KOPT-K1 (cell line): Measurements from ENCODE around the gene COL5A1.

ENCODE experiments used
- H3K27ac ChIP-seq: fragments of 200-600 bp; sonication (generic); 2 replicates; pipeline ENCODE4 v1.5.1; 2016; ENCODE audit warnings: antibody characterized with exemption, mild to moderate bottlenecking, low read depth, low read length; ENCODE audit not compliant: poor library complexity, severe bottlenecking
- H3K36me3 ChIP-seq: fragments of 200-600 bp; sonication (generic); 2 replicates; pipeline ENCODE4 v1.5.1; 2017; ENCODE audit warnings: antibody characterized with exemption, mild to moderate bottlenecking, low read length, moderate library complexity; ENCODE audit not compliant: insufficient read depth
- H3K9me3 ChIP-seq: fragments of 200-600 bp; sonication (generic); 2 replicates; pipeline ENCODE4 v1.5.1; 2017; ENCODE audit warnings: antibody characterized with exemption, low read length, mild to moderate bottlenecking; ENCODE audit not compliant: insufficient read depth, poor library complexity, severe bottlenecking

The COL5A1 gene

GRCh38 chr9:134650431-134651190 lies 9.0 kb downstream of the COL5A1 start:
- no peak overlapping the region for H3K27ac ChIP-seq
- H3K36me3 ChIP-seq: no peaks in the 10 kb centered on the region
- no peaks in the 10 kb centered on the region for H3K9me3 ChIP-seq

GRCh38 chr9:134651226-134651905 lies 9.8 kb downstream of the COL5A1 start:
- Histone ChIP-seq H3K36me3 (no peaks in the 10 kb centered on the region), H3K9me3 (no peaks in the 10 kb centered on the region)

GRCh38 chr9:134652291-134653225 lies 11.0 kb downstream of the COL5A1 start:
- no peaks in the 10 kb centered on the region for H3K9me3 ChIP-seq
- no peaks in the 10 kb centered on the region for H3K36me3 ChIP-seq
- no peak overlapping the region for H3K27ac ChIP-seq

More at GRCh38 chr9:134651226-134651905, 9.8 kb downstream of the COL5A1 start:
- no peak overlapping the region for H3K27ac ChIP-seq

DNA sequence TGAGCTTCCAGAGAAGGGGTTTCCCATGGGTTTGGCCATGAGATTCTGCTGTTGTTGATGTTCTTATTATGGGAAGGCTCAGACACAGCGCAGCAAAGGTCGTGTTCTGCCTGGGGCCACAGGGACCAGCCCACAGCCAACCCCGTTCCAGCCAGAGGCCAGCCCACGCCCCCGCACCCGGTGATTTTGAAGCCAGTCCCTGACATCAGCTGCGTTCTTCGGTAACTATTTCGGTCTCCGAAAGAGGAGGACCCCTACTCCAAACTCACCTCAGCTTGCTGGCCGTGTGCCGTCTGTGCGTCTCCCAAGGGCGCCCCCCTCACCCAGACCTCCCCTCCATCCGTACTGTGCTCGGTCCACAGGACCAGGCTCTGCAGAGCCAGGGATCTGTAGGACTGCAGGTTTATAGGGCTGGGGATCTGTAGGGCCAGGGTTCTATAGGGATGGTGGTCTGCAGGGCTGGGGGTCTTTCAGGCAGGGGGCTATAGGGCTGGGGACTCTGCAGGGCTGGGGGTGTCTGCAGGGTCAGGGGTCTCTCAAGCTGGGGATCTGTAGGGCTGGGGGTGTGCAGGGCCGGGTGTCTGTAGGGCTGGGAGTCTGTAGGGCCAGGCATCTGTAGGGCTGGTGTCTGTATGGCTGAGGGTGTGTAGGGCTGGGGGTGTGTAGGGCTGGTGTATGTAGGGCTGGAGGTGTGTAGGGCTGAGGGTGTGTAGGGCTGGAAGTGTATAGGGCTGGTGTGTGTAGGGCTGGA lies 11.8 kb downstream of the COL5A1 start:
- no peak overlapping the region for H3K27ac ChIP-seq
- no peaks in the 10 kb centered on the region for H3K36me3 ChIP-seq
- H3K9me3 ChIP-seq: no peaks in the 10 kb centered on the region

GRCh38 chr9:134655101-134655500 lies 13.5 kb downstream of the COL5A1 start:
- no peaks in the 10 kb centered on the region for H3K36me3 ChIP-seq
- H3K27ac ChIP-seq: no peak overlapping the region
- H3K9me3 ChIP-seq: peaks cover 1% of the 10 kb centered on the region

DNA sequence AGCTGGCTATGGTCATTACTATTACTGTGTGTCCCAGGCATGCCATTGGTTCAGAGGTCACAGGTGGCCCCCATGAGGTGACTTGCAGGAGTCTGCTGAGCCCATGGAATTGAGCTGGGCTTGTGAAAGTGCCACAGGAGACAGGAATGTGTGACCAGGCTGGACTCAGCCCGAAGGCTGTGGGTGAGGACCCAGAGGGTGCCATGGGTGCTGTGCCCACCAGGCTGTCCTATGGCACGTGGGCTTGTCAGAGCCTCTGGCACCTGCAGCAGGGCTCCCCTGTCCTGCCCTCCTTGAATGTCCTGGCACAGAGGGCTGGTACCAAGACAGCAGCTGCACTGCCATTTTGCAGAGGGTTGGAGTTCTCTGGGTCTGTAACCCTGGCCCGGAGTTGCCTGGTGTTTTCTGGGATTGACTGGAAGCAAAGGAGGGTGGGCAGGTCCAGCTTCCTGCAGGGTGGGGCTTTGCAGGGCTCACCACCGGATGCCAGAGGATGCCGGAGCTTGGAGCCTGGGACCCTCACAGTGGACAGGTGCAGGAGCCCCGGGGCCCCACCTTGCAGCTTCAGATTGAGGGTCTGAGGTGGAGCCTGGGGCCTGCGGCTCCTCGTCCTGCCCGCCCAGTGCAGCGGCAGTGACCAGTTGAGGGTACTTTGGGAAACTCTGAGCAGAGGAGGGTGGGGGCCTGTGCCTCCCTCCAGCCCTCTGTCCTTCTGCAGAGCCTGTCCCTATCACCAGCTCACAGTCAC lies 14.2 kb downstream of the COL5A1 start:
- Histone ChIP-seq H3K36me3 (no peaks in the 10 kb centered on the region), H3K9me3 (peaks cover 8% of the 10 kb centered on the region), H3K27ac (no peak overlapping the region)

GRCh38 chr9:134656334-134657006 lies 14.9 kb downstream of the COL5A1 start:
- Histone ChIP-seq H3K9me3 (peaks cover 14% of the 10 kb centered on the region), H3K27ac (no peak overlapping the region), H3K36me3 (no peaks in the 10 kb centered on the region)

DNA sequence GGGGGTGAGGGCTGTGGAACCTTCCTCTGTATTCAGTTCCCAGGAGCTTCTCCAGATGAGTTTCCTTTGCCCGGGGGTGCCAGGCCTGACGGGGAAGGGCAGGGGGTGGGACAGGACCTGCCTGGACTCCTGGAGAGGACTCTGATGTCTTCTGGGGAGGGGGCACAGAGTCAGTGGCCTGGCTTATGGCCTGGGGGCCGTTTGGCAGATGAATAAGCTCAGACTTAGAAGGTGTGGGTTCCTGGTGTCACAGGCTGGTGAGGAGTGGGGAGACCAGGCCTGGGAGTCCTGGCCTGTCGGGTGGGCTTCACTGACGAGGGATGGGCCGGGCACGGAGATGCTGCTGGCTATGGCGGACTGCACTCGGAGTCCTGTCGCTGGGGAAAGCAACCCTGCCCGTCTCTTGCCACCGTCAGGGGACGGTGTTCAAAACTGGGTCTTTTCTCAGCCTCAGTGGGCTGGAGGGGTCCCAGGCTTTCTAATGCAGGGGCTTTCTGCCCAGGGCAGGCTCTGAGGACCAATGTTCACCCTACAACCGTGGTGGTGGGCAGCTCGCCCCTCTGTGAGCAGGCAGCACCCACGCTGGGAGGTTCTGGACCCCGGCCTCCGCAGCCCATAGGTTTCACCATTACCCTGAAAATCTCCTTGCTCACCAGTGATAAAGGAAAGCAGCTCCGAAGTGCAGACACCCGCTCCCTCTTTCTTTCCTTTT lies 16.2 kb downstream of the COL5A1 start:
- H3K36me3 ChIP-seq: no peaks in the 10 kb centered on the region
- no peak overlapping the region for H3K27ac ChIP-seq
- H3K9me3 ChIP-seq: peaks cover 14% of the 10 kb centered on the region

DNA sequence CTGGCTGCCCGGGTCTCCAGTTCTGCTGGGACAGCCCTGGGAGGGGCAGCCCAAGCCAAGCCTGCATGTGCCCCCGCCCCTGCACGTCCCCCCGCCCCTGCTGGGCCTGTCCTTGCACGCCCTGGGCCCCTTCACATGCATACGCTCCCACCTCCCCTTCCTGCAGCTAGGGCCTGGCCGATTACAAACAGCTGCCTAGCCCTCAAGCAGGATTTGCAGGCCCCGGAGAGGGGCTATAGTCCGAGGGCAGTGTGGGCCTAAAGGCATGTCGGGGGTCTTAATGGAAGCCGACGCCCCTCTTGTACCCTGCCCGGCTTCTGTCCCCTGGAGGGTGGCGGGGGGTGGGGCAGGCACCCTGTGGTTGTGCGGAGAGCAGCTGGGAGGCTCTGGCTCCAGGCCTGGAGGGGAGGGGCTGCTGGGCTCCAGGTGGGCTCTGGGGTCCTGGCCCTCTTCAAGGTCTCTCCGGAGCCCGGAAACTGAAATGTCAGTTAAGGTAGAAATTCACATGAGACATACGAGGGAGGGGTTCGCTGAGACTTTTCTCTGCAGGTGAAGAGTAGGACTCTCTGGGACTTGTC lies 16.9 kb downstream of the COL5A1 start:
- Histone ChIP-seq H3K27ac (no peak overlapping the region), H3K9me3 (peaks cover 14% of the 10 kb centered on the region), H3K36me3 (no peaks in the 10 kb centered on the region)

DNA sequence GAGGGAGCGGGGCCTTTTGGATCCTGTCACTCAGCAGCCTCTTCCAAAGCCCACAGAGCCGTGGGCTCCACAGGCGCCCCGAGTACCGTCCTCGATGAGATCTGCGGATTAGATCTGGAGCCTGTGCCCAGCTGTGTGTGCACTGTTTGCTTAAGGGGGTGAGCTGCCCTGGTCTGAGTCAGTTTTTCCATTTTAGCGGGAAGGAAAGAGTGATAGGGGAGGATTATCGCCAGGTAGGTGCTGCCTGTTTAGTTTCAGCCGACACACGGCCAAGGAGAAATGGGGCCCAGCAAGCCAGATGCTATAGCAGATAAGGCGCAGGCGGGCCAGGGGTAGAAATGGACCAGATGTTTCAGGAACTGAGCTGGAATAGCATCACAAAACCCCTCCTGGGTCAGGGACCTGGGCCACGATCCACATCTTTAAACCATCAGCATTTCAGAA lies 18.1 kb downstream of the COL5A1 start:
- H3K9me3 ChIP-seq: peaks cover 14% of the 10 kb centered on the region
- no peak overlapping the region for H3K27ac ChIP-seq
- H3K36me3 ChIP-seq: no peaks in the 10 kb centered on the region

GRCh38 chr9:134660407-134660806 lies 18.8 kb downstream of the COL5A1 start:
- Histone ChIP-seq H3K27ac (no peak overlapping the region), H3K36me3 (no peaks in the 10 kb centered on the region), H3K9me3 (peaks cover 14% of the 10 kb centered on the region)

- no peaks in the 10 kb centered on the region for H3K36me3 ChIP-seq
- peaks cover 14% of the 10 kb centered on the region for H3K9me3 ChIP-seq
- H3K27ac ChIP-seq: no peak overlapping the region
Measured at GRCh38 chr9:134661299-134661698, 19.7 kb downstream of the COL5A1 start.

DNA sequence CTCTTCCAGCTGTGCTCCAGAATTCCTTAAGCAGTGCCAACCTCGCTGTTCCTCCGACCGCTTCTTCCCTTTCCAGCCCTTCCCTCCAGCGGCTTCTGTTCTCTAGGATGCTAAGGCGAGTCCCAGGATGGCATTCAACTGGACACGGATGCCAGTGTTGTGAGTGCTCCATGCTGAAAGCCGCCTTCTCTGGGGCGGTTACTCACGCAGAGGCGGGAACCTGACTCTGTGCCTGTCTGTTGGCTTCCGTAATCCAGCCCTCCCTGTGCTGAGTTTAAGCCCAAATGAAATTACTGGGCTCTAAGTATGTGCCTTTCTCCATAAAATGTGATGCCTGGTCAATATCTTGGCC lies 20.2 kb downstream of the COL5A1 start:
- Histone ChIP-seq H3K9me3 (peaks cover 14% of the 10 kb centered on the region), H3K36me3 (no peaks in the 10 kb centered on the region), H3K27ac (no peak overlapping the region)
